ENCODE results near the gene PRR13.
"Not testable (repeated sequence)": the region's sequence is repeated elsewhere in the genome, so short reads cannot be mapped to it uniquely, and the experiment has no call there.

Gene PRR13

DNA sequence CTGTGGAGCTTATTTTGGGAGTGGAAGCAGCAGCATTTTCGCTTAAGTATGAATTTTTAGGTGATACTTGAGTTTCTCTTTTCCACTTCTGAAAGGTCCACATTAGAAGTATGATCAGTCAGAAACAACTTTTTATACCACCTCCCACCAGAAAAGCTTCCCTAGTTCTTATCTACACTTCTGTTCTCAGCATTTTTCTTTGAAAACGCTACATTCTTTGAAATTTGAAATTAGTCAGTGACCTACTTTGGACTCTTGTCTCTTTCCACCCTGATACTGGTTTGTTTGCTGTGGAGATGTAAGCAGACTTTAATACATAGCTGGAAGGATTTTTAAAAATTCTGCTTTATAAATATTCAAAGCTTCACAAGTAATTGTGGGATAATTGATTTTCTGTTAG, 32.5 kb downstream of the PRR13 start:
- no peak for DNase-seq

DNA sequence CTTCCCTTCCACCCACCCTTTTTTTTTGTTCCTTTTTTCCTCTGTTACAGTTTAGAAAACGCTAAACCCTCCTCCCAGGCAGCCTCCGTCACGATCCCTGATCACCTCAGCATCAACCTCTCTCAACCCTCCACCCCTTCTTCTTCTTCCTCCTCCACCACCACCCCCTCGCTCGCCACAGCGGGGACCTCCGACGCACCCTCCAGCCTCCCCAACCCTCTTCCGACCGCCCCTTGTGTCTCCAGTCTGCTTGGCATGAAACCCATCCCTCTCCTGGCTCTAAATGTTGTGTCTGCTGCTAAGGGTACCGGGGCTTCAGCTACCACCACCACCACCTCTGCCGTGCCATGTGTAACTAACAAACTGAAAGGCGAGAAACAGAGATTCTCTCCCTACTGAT, 33.3 kb downstream of the PRR13 start:
- no peak for DNase-seq

GRCh38 chr12:53476769-53477209, 35.3 kb downstream of the PRR13 start:
- no peak for DNase-seq

DNA sequence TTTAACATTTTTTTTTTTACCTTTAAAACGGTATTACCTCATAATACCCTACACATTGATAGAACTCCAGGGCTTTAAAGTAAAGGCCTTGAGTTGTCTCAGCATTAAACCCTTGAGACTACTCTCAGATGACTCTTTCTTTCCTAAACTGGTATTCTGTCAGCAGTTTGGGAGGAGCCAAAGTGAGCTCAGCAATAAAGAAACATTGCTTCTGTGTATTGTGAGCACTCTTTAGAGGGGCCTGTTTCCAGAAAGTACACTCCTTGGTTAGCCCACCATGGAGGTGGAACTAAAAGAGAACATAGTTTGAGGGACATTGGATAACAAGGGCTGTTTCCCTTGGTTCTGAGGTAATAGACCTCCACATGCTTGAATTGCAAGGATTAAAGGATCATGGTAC, 37.3 kb downstream of the PRR13 start:
- DNase-seq: no peak

DNA sequence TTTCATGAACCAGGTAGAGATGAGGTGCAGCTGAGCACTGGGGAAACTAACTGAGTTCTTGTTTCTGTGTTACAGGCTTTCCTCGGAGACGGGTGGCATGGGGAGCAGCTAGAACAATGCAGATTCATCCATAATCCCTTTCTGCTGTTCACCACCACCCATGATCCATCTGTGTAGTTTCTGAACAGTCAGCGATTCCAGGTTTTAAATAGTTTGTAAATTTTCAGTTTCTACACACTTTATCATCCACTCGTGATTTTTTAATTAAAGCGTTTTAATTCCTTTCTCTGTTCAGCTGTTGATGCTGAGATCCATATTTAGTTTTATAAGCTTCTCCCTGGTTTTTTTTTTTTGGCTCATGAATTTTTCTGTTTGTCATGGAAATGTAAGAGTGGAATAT, 37.8 kb downstream of the PRR13 start:
- DNase-seq: no peak

DNA sequence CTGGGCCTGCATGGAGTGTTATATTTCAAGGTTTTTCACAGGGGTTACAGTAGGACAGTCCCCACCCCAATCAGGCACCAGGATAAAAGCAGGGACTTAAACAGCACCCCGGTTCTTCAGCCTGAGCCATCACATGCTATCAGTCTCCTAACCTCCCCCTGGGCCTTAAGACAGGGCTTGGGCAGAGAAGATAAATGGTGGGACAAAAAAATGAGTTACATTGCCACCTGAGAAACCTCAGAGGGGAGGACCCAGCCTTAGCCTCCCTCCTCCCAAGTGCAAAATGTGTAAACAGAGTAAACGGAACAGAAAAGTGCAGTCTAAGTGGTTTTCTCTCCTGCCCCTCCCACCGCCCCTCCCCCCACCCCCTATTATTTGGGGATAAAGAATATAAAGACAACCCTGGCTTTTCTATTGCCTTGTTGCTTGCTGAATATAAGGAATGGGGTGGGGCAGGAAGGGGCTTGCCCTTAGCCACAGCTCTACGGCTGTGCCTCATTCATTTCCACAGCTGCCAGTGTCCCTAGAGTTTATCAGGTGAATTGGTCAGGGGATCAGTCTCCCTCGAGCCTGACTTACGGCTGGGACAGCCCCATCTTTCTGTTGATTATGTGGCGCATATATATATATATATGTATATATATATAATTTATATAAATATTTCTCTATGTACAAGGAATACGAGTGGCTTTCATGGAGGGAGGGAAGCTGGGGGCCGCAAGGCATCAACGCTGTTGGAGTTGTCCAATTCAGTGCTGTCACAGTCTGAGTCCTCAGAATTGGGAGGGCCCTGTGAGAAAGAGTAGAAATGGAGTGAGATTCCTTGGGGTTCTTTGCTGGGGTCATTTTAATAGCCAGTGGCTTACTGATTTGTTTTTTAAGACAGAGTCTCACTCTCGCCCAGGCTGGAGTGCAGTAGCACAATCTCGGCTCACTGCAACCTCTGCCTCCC, 39.2 kb downstream of the PRR13 start:
- DNase-seq: no peak

GRCh38 chr12:53481458-53481857, 39.9 kb downstream of the PRR13 start:
- not testable (repeated sequence) for DNase-seq

DNA sequence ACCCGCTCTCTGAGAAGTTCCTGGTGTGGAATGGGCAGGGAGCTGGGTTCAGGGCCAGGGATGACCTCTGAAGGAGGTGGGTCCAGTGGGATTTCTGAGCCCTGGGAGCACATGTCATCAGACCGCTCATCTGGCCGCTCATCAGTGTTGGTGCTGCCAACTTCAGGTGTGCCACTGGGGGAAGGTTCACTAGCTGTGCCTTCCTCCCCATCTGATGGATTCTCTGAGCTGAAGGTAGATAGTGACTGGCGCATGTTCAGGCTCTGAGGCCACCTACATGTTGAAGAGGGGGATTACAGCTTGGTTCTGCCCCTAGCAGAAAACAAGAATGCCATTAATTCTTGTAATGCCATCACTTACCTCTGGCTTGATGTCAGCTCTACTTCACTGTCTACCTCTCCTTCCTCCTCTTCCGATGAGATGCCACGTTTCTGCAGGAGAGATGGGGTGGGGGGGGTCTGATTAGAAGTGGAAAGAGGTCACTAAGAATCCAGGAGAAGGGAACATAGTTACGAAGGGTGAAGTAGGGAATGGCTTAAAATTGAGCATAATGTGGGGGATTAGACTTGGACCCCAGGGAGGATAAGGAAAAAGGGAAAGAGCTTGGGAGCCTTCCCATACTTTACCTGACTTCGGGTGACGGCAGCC, 40.5 kb downstream of the PRR13 start:
- no peak for DNase-seq

DNA sequence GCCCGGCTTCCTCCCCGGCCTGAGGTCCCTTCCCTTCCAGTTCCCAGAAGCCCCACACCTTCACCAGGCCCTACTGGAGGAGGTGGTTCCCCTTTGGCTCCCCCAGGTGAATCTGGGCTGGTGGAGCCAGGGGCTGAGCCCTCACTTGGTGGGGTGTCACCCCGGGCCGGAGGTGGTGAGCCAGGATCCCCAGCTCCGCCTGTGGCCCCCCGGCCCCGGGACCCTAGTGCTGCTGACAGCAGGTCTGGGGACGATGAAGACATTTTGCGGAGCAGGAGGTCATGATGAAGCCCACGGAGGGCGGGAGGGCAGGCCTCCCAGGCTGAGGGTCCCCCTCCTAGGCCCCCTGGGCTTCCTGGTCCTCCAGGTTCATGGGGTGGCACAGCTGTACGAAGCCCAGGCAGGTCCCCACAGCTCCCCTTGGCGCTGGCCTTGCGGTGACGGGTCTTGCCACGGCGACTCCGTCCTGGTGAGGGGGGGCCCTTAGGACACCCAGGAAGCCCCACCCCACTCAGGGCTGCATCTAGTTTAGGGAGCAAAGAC, 41.2 kb downstream of the PRR13 start:
- no peak for DNase-seq

DNA sequence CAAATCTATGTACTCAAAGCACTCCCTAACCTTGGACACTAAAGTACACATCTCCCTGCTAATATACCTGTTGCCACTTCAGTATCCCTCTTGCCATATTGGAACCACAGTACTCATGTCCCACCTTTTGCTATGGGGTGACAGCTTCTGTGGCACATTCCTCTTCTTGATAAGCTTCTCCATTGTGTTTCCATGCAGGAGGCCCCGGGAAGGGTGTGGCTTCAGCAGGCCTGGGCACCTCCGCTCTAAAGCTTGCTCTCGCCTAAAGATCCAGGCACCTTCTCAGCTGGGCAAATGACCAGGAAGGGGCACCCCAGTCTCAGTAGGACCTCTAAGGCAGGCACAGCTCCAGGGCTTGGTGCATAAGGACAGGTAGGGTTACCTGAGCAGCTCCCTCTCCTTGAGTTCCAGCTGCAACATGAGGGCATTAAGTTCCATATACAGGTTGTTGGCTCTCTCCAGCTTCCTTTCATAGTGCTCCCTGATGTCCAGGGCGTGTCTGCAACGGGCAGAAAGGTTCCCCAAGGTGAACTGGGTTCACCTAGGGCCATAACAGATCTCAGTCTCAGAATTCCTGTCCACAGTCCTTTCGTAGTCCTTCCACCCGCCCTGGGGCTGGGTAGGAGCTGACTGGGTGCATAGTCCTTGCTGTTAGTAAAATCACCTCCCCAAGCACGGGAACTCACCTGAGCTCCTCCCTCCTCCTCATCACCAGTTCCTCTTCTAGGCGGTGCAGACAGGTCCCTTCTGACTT, 41.9 kb downstream of the PRR13 start:
- no peak for DNase-seq

DNA sequence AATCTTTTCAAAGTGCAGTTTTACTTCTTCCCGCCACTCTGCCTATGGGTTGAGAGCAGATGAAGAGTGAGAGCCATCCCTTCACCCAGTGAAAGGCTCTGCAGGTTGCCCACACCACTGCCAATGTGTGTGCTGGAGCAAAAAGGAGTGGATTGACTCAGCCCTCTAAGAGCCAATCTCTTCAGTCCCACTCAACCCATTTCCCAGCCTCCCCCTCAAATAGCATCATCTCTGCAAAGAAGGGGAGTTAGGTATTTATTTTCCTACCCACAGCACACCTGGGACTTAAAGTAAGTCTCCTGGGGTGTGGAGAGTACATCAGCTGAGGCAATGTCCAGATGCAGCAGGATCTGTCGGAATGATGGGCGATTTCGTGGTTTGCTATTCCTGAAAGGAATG, 42.4 kb downstream of the PRR13 start:
- no peak for DNase-seq

- DNase-seq: no peak
These were observed 43.4 kb downstream of the PRR13 start for GRCh38 chr12:53484686-53485575.

GRCh38 chr12:53485955-53486735, 44.6 kb downstream of the PRR13 start:
- no peak for DNase-seq

- DNase-seq: no peak
These were observed 45.4 kb downstream of the PRR13 start for GRCh38 chr12:53486736-53487487.

GRCh38 chr12:53489242-53489864, 47.8 kb downstream of the PRR13 start:
- DNase-seq: no peak

- no peak for DNase-seq
These were observed 50.7 kb downstream of the PRR13 start for GRCh38 chr12:53492188-53492587.

DNA sequence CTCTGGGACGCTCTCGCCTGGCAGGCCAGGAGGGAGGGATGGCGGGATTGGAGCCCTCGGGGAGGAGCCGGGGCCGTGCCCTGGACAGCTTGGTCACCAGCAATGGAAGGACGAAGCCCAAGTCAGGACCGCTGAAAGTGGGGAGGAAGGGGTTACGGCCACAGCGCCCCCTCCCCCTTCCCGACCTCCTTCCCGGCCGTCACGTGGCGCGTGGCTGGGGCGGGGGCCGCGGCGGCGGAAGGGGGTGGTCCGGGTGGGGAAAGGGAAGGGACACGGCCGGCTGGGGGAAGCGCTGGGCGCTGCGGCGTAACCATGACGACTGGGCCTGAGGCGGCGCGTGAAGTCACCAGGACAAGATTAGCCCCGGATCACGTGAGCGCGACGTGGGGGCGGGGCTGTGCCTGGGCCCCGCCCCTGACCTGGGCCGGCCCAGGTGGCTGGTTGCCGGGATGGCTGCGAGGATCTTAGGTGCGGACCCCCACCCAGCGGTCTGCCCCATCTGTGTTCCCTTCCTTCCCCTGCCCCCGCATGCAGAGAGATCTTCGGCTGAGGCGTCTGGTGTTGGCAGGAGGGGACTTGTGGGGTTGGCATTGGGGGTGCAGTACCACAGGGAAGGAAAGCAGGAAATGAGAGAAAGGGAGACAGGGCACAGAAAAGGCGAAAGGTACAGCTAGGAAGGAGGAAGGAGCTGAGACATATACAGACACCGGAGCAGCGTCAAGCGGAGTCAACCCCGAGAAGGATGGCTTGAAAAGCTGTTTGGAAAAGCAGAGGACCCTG, 51.5 kb downstream of the PRR13 start:
- peak; percentile 45 for DNase-seq

DNA sequence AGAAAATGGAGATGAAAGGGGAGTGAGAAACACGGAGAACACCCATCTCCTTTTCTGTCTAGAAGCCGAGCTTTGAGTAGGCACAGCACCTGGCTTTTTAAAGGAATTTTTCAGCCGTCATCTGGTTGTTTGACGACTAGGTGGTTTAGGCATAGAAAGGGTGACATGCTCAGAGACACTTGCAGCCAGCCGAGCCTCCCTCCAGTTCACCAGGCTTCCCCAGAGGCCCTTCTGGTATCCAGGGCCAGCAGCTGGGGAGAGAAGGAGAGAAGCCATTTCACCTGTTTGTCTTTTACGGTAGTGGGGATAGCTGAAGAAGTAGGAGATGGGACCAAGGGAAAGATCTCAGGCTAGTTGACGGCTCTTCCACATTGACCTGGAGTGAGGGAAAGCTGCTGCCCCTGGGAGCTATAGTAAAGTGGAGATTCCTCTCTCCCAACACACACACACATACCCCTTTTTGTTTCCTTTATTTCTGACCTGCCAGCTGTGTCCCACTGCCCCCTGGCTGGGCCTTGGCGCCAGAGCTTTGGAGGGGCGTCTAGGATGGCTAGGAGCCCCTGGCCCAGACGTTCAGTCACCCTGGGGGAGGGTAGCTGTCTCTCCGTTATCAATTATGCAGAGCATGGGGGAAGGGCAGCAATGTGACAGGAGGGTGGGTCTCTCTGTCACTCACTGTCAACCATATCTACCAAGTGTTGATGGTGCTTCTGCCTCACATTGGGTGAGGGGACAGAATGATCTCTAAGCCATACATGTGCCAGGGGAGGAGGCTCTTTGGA, 52.3 kb downstream of the PRR13 start:
- DNase-seq: no peak
